Activated naive CD4-positive, alpha-beta T cell treated with anti-CD3 and anti-CD28 coated beads for 36 hours (primary cell): ENCODE data around the gene KLF16. TPM values are rescaled to one million over a fixed set of nuclear protein-coding genes. Genes with fewer than 3 reads are reported as not detected.

Experiments used
- CTCF ChIA-PET: fragments of 350-600 bp; sonication (Branson Sonifier 250); formaldehyde crosslinking; loops from one replicate; lab custom pipeline; 2021; ENCODE audit warnings: antibody characterized with exemption; lab: Charles Lee
- DNase-seq: peaks from one replicate; pipeline ENCODE4 v3.0.0-alpha.2; 2020
- H3K27ac Mint-ChIP-seq: one replicate; pipeline ENCODE4 v1.8.0; 2021; ENCODE audit warnings: mild to moderate bottlenecking, mixed read lengths
- H3K27me3 Mint-ChIP-seq: one replicate; pipeline ENCODE4 v1.8.0; 2021; ENCODE audit warnings: low read depth, mixed read lengths
- H3K36me3 Mint-ChIP-seq: one replicate; pipeline ENCODE4 v1.8.0; 2021; ENCODE audit warnings: low read depth, mixed read lengths
- H3K4me1 Mint-ChIP-seq: one replicate; pipeline ENCODE4 v1.8.0; 2021; ENCODE audit warnings: low read depth, mixed read lengths
- H3K4me3 Mint-ChIP-seq: one replicate; pipeline ENCODE4 v1.8.0; 2021; ENCODE audit warnings: mild to moderate bottlenecking, moderate library complexity, mixed read lengths
- H3K9me3 Mint-ChIP-seq: one replicate; pipeline ENCODE4 v1.8.0; 2021; ENCODE audit warnings: mixed read lengths
- intact Hi-C: fragments of 100-400 bp; cut with micrococcal nuclease; formaldehyde crosslinking; loops from one replicate; pipeline ENCODE4 v1.15.1; 2023
- total RNA-seq, 2 experiments: library from RNA; stranded (reverse); gene quantifications; one replicate each; pipeline ENCODE4 v1.2.3, GENCODE V29; 2021

KLF16 gene
- total RNA-seq, 2 experiments from 2014 or later, result 13.5 to 15.0 TPM

DNA sequence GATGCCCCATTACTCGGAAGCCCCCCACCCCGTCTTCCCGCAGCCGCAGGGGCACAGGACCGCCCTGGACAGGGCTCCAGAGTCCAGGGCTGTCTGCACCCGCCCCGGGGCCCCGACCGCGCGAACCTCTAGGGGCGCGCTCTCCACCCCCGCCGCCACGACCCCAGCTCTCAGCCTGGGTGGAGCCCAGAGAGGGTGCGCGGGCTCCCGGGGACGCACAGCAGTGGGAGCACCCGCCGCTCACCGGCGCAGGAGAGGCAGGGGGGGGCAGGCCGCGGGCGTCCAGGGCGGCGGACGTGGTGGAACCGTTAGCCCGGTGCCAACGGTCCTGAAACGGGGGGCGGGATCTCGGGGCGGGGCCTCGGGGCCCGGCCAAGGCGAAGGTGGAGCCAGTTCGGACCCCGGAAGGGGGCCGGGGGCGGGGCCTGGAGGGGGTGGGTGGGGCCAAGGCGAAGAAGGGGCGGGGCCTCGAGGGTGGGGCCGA is 51.4 kb downstream of the KLF16 start, which contains the start of gene ATP8B3:
Gene ATP8B3 (minus strand): TSS at position 335 of the 484 bp plus-strand sequence. CDS start 540 bp downstream, outside the sequence.
- intact Hi-C loops, result loop anchor here (1.0 to 5.0 kb wide), 4 partner anchors 23 to 322 kb away; partner anchors contain the start of genes PCSK4 and REXO1
- H3K4me1 Mint-ChIP-seq, result peaks cover 13% of the 10 kb centered on the region
- CTCF ChIA-PET, result no interaction called here
- peak within 1 kb of the TSS; percentile 92 for H3K4me3 Mint-ChIP-seq
- DNase-seq, result no peak
- peaks cover 2% of the 10 kb centered on the region for H3K36me3 Mint-ChIP-seq
- peak within 1 kb of the TSS; percentile 88 for H3K27ac Mint-ChIP-seq
- H3K9me3 Mint-ChIP-seq, result no peaks in the 10 kb centered on the region
- no peaks in the 10 kb centered on the region for H3K27me3 Mint-ChIP-seq

DNA sequence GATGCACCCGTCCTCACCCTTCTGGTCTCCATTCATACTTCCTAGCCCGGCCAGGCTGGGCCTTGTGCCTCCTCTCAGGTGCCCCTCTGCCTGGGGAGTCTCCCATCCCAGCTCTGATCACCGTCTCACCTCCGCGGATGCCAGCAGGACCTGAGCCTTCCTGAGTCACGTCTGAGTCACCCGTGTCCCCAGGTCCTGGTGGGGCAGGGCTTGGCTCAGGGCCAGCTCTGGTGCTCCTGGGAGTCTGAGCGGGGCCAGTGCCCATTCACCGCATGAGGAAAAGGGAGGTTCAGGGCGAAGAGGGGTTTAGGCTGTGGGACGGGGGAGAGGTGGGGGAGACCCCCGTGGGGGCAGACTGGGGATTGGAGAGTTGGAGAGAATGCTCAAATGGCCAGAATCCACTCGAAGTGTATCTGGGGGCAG is 51.9 kb downstream of the KLF16 start:
- CTCF ChIA-PET, result interaction anchor here (1.1 to 1.7 kb wide), 2 partner anchors 18 to 27 kb away, joined by 4 to 6 read pairs; no protein-coding TSS in a partner anchor
- no peaks in the 10 kb centered on the region for H3K9me3 Mint-ChIP-seq
- H3K4me3 Mint-ChIP-seq, result peak overlapping the region; percentile 75
- H3K27ac Mint-ChIP-seq, result peak overlapping the region; percentile 22
- peaks cover 1% of the 10 kb centered on the region for H3K36me3 Mint-ChIP-seq
- DNase-seq, result peak; percentile 72
- intact Hi-C loops, result loop anchor here (5.0 kb wide), 1 partner anchor 34 kb away; no protein-coding TSS in a partner anchor
- H3K4me1 Mint-ChIP-seq, result peaks cover 13% of the 10 kb centered on the region
- no peaks in the 10 kb centered on the region for H3K27me3 Mint-ChIP-seq

DNA sequence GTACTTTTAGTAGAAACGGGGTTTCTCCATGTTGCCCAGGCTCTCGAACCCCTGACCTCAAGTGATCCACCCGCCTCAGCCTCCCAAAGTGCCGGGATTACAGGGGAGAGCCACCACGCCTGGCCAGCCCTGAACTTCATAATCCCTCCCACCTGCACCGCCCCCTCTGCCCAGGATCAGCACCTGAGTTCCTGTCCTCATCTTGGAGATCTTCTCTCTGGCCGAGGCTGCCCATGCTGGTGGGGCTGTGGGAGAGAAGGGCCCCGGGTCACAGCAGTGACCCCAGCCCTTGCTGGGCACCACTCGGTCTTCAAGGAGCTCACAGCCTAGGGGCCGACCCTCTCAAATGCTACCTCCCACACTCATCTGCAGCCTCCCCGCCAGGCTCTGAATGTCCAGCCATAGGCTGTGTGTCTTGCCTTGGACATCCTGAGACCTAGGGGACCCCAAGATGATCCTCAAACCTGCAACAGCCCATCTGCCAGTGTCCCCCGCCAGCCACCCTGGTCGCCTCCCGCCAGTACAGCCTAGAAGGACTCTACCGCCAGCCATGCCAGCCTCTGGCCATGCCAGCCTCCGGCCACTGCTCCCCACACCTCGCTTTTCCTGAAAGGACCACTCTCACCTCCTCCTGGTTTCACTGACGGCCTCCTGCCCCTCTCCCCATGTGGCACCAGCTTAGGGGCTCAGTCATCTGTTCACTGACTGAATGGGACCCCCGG is 52.8 kb downstream of the KLF16 start:
- no peak for DNase-seq
- Mint-ChIP-seq H3K36me3 (no peaks in the 10 kb centered on the region), H3K27me3 (no peaks in the 10 kb centered on the region), H3K9me3 (no peaks in the 10 kb centered on the region), H3K27ac (no peak overlapping the region), H3K4me1 (peaks cover 13% of the 10 kb centered on the region), H3K4me3 (no peak overlapping the region)
- intact Hi-C loops, result loop anchor here (5.0 kb wide), 1 partner anchor 33 kb away; no protein-coding TSS in a partner anchor
- CTCF ChIA-PET, result interaction anchor here (1.1 to 1.7 kb wide), 2 partner anchors 17 to 28 kb away, joined by 4 to 6 read pairs; no protein-coding TSS in a partner anchor

DNA sequence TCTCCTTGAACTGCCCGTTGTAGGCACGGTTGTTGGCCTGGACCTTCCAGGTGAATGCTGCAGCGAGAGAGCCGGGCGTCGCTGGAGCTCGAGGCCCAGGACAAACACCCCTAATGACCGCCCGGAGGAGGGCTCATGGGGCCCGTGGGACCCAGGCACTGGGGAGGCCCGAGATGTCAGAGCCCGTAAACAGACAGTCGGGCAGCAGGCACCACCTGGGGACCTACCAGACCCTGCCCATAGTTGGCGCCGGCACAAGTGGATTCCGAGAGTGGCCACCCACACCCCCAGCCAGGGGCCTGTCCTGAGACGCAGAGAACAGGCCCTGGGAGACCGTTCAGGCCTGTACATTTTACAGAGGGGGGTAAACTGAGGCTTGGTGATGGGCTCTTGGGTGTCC is 53.7 kb downstream of the KLF16 start:
- no peaks in the 10 kb centered on the region for H3K36me3 Mint-ChIP-seq
- no peaks in the 10 kb centered on the region for H3K9me3 Mint-ChIP-seq
- H3K4me1 Mint-ChIP-seq, result peaks cover 13% of the 10 kb centered on the region
- H3K4me3 Mint-ChIP-seq, result no peak overlapping the region
- no peaks in the 10 kb centered on the region for H3K27me3 Mint-ChIP-seq
- intact Hi-C loops, result loop anchor here (5.0 kb wide), 1 partner anchor 32 kb away; no protein-coding TSS in a partner anchor
- no peak overlapping the region for H3K27ac Mint-ChIP-seq
- CTCF ChIA-PET, result interaction anchor here (1.7 to 2.0 kb wide), 2 partner anchors 16 to 21 kb away, joined by 6 to 7 read pairs; no protein-coding TSS in a partner anchor
- no peak for DNase-seq

DNA sequence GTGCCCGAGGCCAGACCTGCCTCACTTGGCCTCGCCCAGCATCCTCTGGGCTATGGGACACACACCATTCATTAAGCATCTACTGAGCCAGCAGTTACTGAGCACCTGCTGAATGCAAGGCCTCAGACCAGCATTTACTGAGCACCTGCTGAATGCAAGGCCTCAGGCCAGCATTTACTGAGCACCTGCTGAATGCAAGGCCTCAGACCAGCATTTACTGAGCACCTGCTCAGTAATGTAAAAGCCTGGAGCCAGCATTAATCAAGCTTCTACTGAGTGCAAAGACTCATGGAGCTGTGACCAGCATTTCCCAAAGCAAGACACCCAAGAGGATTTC is 55.0 kb downstream of the KLF16 start:
- Mint-ChIP-seq H3K27ac (no peak overlapping the region), H3K4me1 (peaks cover 13% of the 10 kb centered on the region), H3K9me3 (no peaks in the 10 kb centered on the region), H3K36me3 (no peaks in the 10 kb centered on the region), H3K27me3 (no peaks in the 10 kb centered on the region), H3K4me3 (no peak overlapping the region)
- intact Hi-C loops, result no loop called here
- CTCF ChIA-PET, result interaction anchor here (2.0 kb wide), 1 partner anchor 20 kb away, joined by 7 read pairs; no protein-coding TSS in a partner anchor
- no peak for DNase-seq

DNA sequence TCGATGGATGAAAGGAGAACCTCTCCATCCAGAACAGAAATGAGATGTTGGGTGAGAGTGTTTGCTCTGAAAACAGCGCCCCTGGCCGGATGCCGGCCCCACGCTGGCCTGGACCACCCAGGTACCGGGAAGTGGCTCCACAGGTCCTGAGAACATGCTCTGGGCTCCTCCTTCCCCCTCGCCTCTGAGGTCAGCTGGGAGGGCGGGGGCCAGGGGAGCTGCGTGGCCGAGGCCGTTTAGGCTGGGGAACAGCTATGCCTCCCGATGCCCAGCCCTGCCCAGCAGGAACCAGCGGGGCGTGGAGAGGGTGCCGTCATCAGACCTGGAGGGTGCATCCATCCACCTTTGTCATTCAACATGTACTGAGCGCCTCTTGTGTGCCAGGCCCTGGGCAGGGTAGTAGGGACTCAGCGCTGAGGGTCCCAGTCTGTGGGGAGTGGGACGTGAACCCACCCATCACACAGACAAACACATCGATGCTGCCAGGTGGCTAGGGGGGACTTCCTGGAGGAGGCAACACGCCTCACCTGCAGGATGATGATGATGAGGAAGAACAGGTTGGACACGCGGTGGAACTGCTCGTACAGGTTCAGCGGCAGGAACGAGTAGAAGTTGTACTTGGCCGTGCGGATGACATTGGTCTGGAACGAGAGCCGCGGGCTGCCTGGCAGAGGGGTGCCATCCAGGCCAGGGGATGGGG is 55.5 kb downstream of the KLF16 start:
- Mint-ChIP-seq H3K27ac (no peak overlapping the region), H3K36me3 (no peaks in the 10 kb centered on the region), H3K4me1 (peaks cover 9% of the 10 kb centered on the region), H3K9me3 (no peaks in the 10 kb centered on the region), H3K27me3 (no peaks in the 10 kb centered on the region), H3K4me3 (no peak overlapping the region)
- intact Hi-C loops, result no loop called here
- CTCF ChIA-PET, result interaction anchor here (2.0 kb wide), 1 partner anchor 20 kb away, joined by 7 read pairs; no protein-coding TSS in a partner anchor
- DNase-seq, result no peak

DNA sequence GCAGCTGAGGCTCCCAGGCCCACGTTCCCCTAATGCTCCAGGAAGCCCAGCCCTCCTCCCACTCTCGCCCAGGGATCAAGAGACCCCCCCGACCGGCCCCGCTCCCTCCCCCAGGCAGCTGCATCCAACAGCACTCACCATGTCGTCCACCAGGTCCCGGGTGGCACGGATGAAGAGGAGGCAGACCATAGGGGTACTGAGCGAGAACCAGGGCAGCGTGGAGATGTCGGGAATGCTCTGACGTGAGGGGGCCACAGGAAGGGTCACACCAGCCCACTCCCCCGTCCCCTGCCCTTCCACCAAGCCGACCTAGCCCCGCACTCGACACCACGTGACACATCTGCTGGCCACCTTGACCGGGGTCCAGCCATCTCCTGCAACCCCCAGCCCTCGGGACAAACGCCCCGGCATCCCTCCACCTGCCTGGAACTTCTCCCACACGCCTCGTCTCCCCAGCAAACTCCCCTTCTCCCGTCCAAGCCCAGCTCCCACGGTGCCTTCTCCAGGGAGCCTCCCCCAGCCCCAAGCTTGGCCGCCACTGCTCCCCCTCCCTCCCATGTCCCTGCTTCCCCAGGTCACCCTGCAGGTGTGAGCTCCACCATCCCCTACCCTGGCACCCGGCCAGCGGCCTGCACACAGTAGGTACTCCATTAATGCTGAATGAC is 56.2 kb downstream of the KLF16 start:
- Mint-ChIP-seq H3K27ac (no peak overlapping the region), H3K4me3 (no peak overlapping the region), H3K9me3 (no peaks in the 10 kb centered on the region), H3K36me3 (no peaks in the 10 kb centered on the region), H3K27me3 (no peaks in the 10 kb centered on the region), H3K4me1 (peaks cover 4% of the 10 kb centered on the region)
- CTCF ChIA-PET, result no interaction called here
- intact Hi-C loops, result no loop called here
- no peak for DNase-seq

DNA sequence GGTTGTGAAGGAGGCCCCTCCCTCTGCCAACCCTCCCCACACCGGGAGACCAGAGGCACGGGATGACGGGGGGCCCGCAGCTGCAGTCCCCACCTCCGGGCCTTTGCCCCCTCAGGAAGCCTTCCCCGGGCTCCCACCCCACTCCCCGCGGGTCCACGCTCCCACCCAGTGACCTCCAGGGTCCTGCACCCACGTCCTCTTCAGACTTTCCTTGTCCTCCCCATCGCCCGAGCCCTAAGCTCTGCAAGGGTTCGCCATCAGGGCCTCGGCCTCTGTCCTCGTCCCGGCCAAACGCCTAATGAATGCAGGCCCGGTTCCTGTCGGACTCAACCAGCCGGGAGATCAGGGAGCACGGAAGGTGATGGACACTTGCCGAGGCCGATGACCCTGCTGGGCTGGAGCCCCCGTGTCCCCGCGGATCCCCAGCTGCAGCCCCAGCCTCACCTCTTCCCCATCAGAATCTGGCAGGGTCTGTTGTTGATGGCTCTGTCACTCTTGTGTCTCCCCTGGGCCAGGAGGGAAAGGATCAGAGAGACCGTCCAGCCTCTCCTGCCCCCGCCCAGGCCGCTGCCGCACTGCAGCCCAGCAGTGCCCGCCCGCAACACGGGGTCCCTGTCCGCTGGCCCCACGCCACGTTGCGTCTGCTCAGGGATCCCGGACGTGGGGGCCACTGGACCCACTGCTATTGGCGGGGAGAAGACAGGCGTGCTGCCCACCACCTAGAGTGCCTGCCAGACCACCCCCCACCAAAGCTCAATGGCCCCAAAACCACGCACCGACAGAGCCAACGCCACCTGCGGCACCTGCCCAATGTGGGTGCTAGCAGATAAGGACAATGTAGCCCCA is 57.0 kb downstream of the KLF16 start:
- Mint-ChIP-seq H3K4me3 (no peak overlapping the region), H3K27ac (no peak overlapping the region), H3K36me3 (no peaks in the 10 kb centered on the region), H3K27me3 (no peaks in the 10 kb centered on the region), H3K4me1 (peaks cover 1% of the 10 kb centered on the region), H3K9me3 (no peaks in the 10 kb centered on the region)
- intact Hi-C loops, result no loop called here
- DNase-seq, result no peak
- CTCF ChIA-PET, result no interaction called here

DNA sequence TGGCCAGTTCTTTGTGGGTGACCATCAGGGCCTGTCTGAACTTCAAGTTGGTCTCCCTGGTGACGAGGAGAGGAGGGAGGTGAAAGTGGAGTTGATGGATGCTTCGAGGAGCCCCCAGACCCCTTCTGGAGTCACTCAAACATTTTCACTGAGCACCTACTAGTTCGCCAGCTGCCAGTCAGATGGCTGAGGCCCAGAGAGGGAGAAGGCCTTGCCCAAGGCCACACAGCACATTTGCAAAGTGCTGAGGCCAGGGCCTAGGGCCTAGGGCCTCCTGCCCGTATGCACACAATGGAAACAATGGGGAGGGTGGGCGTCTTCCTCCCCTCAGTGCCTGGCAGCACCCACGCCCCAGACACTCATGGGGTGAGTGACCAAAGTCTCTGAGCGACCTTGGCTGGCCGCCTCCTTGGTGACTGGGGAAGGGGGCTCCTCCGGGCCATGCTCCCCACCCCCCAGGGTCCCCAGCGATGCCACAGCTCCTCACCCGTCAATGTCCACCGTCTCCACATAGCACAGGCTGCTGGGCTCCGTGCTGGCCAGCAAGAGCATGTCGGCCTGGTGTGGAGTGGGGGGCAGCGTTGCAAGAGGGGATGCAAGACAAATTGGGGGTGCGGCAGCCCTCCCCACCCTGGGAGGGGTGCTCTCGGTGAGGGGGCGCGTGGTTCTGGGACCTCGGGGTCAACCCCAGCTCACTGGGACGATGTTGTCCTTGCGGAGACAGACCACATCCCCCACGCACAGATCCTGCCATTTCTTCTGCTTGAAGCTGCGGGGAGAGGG is 57.8 kb downstream of the KLF16 start:
- CTCF ChIA-PET, result no interaction called here
- no peak for DNase-seq
- Mint-ChIP-seq H3K4me3 (no peak overlapping the region), H3K27me3 (no peaks in the 10 kb centered on the region), H3K36me3 (no peaks in the 10 kb centered on the region), H3K4me1 (no peaks in the 10 kb centered on the region), H3K27ac (no peak overlapping the region), H3K9me3 (no peaks in the 10 kb centered on the region)
- intact Hi-C loops, result no loop called here

DNA sequence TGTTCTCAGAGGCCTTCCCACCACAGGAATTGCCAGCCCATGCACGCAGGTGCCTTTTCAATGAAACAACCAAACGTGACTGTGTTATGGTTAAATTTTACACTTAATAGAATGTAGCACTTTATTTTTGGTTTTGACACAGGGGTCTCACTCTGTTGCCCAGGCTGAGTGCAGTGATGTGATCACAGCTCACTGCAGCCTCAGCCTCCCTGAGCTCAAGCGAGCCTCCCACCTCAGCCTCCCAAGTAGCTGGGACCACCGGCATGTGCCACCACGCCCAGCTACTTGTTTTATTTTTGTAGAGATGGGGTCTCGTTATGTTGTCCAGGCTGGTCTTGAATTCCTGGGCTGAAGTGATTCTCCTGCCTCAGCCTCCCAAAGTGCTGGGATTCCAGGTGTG is 58.5 kb downstream of the KLF16 start:
- intact Hi-C loops, result no loop called here
- no peak for DNase-seq
- Mint-ChIP-seq H3K36me3 (no peaks in the 10 kb centered on the region), H3K27ac (no peak overlapping the region), H3K27me3 (no peaks in the 10 kb centered on the region), H3K4me3 (no peak overlapping the region), H3K9me3 (no peaks in the 10 kb centered on the region), H3K4me1 (no peaks in the 10 kb centered on the region)
- CTCF ChIA-PET, result interaction anchor here (0.8 kb wide), 1 partner anchor 23 kb away, joined by 3 read pairs; no protein-coding TSS in a partner anchor
